Ishikawa (cell line): Measurements from ENCODE around the gene CCDC88C.

Source experiments
- CEBPB ChIP-seq: IDR thresholded peaks from 2 replicates; pipeline ENCODE4 v1.6.1; 2012
- CREB1 ChIP-seq: IDR thresholded peaks from 2 replicates; pipeline ENCODE4 v1.6.1; 2012; ENCODE audit warnings: low read depth
- EGR1 ChIP-seq: IDR thresholded peaks from 2 replicates; pipeline ENCODE4 v1.6.1; 2012
- EP300 ChIP-seq: IDR thresholded peaks from 2 replicates; pipeline ENCODE4 v1.6.1; 2012; ENCODE audit warnings: borderline replicate concordance
- FOXM1 ChIP-seq: IDR thresholded peaks from 2 replicates; pipeline ENCODE4 v1.6.1; 2012; ENCODE audit warnings: low read depth, borderline replicate concordance
- MAX ChIP-seq: IDR thresholded peaks from 2 replicates; pipeline ENCODE4 v1.6.1; 2012
- NFIC ChIP-seq: IDR thresholded peaks from 2 replicates; pipeline ENCODE4 v1.6.1; 2012
- RAD21 ChIP-seq: IDR thresholded peaks from 2 replicates; pipeline ENCODE4 v1.6.1; 2012; ENCODE audit warnings: low read depth
- REST ChIP-seq: IDR thresholded peaks from 2 replicates; pipeline ENCODE4 v1.6.1; 2012; ENCODE audit warnings: low read depth, mild to moderate bottlenecking
- TAF1 ChIP-seq: IDR thresholded peaks from 2 replicates; pipeline ENCODE4 v1.6.1; 2012; ENCODE audit warnings: low read depth, mild to moderate bottlenecking
- TCF12 ChIP-seq: IDR thresholded peaks from 2 replicates; pipeline ENCODE4 v1.6.1; 2012; ENCODE audit warnings: low read depth
- TEAD4 ChIP-seq: IDR thresholded peaks from 2 replicates; pipeline ENCODE4 v1.6.1; 2012
- USF1 ChIP-seq: IDR thresholded peaks from 2 replicates; pipeline ENCODE4 v1.6.1; 2012
- YY1 ChIP-seq: IDR thresholded peaks from 2 replicates; pipeline ENCODE4 v1.6.1; 2012; ENCODE audit warnings: low read depth
- ZBTB7A ChIP-seq: IDR thresholded peaks from 2 replicates; pipeline ENCODE4 v1.6.1; 2012; ENCODE audit warnings: low read depth

Gene CCDC88C

GRCh38 chr14:91337699-91338335, 79.8 kb downstream of the CCDC88C start:
- TF ChIP-seq ZBTB7A (no peak), TAF1 (no peak), EP300 (no peak), REST (no peak), TEAD4 (no peak), YY1 (no peak), NFIC (no peak), USF1 (no peak), MAX (no peak)

DNA sequence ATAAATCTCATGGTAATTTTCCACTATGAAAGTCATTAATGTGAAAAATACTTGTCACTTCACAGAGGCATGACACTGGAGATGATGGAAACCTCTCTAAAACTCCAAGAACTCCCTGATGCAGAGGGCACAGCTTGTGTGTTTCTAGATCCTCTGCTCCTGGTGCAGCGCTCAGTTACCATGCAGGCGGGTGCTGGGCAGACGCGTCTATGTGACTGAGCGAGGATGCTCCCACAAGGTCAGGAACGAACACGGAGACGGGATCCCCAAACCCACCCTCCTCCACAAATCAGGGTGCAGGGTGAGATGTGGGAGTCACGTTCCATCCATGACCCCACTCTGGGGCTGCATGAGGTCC, 81.5 kb downstream of the CCDC88C start:
- no peak for TF ChIP-seq USF1
- TF ChIP-seq FOXM1 = no peak
- TF ChIP-seq TEAD4 = no peak
- no peak for TF ChIP-seq TAF1
- TF ChIP-seq MAX = no peak
- TF ChIP-seq RAD21 = no peak
- no peak for TF ChIP-seq ZBTB7A

DNA sequence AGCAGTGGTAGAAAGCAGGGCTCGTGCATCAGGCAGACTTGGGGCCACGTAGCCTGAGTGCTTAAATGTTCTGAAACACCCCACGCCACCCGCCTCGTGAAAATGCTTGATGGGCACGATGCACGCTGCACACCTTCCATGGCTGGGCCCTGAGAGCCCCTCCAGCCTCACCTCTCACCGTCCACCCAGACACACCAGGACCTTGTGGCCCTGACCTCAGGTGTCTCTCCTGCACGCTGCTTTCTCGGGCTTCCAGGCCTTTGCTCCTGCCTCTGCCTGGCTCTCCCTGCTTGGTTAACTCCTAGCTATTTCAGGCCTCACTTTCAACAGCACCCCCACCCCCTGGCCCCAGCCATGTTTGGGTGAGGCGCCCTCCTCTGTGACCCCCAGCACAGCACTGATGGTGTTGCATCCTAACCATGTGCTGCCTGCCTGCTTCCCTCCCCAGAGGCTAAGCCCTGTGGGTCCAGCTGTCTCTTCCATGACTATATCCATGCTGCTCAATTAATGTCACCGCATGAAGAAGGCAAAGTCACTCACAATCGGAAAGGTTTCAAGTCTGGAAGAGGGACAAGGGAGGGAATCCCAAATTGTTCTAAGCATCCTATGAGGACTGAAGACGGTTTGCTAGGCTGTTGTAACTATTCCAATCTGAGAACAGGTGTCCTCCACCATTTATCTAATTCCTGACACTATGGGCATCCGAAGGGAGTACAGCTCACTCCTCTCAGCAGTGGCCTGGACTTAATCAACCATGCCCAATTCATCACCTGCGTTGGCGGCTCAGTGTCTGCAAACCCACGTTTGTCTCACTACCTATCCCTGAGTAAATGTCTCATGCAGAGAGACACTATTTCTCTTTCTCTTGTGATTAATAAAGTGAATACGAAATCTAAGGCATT, 82.2 kb downstream of the CCDC88C start:
- TF ChIP-seq TCF12 = no peak
- TF ChIP-seq CEBPB = no peak
- no peak for TF ChIP-seq ZBTB7A
- TF ChIP-seq FOXM1 = no peak
- TF ChIP-seq EGR1 = no peak
- TF ChIP-seq NFIC = no peak
- no peak for TF ChIP-seq MAX
- TF ChIP-seq YY1 = no peak
- TF ChIP-seq REST = no peak
- TF ChIP-seq CREB1 = no peak
- TF ChIP-seq TEAD4 = no peak
- no peak for TF ChIP-seq USF1

DNA sequence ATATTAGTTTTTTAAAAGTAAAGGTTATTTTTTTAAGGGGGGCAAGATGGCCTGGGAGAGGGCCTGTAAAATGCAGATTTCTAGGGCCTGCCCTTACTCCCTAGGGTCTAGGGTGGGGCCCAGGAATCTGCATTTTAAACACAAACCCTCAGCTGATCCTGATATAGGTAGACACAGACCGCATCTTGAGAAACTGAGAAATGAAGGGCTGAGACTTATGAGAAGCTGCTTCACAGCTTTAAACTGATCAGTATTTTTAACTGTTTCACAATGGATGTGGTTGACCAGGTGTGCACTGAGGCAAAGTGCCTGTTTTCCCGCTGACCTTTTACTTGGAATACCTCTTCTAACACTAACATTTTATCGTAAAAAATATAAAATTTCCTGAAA, 84.0 kb downstream of the CCDC88C start:
- TF ChIP-seq CREB1 (no peak), ZBTB7A (no peak), RAD21 (no peak), TCF12 (no peak), MAX (no peak), CEBPB (no peak), TEAD4 (no peak), FOXM1 (no peak), REST (no peak), USF1 (no peak), YY1 (no peak)
